Inferior parietal cortex (tissue), 1 donor: ENCODE results near the gene CTNNBL1.
A peak's percentile ranks its signal among the peaks of the same experiment; 100 is the strongest.
"Not testable (repeated sequence)": the region's sequence is repeated elsewhere in the genome, so short reads cannot be mapped to it uniquely, and the experiment has no call there.

Source experiments
- DNase-seq: peaks from one replicate; pipeline ENCODE4 v3.0.0-alpha.2; 2016; ENCODE audit errors: extremely low spot score

Gene CTNNBL1, protein sequence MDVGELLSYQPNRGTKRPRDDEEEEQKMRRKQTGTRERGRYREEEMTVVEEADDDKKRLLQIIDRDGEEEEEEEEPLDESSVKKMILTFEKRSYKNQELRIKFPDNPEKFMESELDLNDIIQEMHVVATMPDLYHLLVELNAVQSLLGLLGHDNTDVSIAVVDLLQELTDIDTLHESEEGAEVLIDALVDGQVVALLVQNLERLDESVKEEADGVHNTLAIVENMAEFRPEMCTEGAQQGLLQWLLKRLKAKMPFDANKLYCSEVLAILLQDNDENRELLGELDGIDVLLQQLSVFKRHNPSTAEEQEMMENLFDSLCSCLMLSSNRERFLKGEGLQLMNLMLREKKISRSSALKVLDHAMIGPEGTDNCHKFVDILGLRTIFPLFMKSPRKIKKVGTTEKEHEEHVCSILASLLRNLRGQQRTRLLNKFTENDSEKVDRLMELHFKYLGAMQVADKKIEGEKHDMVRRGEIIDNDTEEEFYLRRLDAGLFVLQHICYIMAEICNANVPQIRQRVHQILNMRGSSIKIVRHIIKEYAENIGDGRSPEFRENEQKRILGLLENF

DNA sequence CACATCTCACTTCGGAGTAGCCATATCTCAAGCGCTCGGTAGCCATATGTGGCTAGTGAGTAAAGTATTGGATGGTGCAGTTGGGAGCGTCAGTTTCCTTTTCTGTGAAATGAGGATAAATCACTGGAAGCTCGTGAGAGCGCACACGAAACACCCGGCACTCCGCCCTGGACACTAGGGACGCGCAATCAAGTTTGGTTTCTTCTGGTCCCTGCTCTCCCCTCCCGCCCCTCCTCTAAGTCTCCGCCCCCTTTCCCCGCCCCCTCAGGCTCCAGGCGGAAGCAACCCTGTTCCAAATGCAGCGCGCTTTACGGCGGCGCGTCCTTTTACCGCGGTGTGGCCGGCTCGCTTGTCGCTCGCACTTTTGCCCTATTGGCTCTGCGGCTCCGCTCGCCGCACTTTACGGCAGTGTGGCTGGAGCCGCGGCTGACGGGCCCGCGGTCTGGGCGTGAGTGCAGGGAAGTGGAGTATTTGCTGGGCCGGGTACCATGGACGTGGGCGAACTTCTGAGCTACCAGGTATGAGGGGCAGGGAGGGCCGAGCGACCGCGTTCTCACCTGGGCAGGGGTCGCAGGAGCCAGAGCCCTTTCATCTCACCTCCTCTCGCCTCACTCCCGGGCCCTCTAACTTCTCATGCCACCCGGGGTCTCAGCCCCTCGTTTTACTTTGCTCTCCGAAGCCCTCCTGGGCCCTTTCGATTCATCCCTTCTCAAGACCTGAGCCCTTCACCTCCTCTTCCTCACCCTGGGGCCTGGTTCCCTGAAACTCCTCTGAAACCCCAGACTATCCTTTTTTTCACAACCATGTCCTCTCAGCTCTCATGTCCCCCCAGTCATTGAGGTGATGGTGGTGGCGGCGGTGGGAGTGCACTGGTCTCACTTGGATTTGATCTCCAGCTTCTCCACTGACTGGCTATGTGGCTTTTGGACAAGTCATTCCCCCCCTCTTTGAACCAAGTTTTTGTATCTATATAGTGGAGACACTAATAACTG, at the start of gene CTNNBL1:
Gene CTNNBL1 (plus strand): TSS at position 396 of the 992 bp plus-strand sequence. CDS start 93 bp downstream, at position 489.
- DNase-seq, result peak; percentile 96

DNA sequence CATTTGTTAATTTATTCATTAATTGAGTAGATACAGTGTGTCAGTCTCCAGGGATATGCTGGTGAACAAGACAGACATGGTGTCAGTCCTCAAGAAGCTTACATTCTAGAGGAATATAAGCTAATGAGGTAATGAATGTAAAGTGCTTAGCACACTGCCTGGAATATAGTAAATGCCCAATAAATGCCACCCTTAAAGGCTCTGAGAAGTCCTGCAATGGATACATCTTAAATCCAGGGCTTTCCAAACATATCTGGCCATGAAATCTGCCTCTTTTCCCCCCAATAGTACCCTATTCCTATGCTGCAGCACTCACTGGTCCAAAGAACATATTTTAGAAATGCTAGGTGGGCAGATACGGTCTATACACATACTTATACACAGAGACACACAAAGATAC, 49.2 kb upstream of the CTNNBL1 start:
- no peak for DNase-seq

DNA sequence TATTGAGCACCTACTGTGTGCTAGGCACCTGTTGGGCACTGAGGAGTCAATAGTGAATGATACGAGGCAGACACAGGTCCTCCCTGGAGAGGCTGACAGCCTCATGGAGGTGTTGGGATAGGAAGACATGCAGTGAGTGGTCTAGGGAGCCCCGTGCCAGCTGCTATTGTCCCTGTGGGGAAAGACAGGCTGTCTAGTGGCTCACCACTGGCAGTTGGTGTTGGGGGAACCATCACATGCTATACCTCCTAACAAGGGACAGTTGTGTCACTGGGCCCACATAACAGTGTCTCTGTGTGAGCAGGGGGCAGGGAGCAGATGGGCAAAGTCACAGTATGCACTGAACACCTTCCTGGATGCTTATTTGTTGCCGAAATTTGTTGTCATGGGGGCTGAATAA, 45.9 kb upstream of the CTNNBL1 start:
- no peak for DNase-seq

DNA sequence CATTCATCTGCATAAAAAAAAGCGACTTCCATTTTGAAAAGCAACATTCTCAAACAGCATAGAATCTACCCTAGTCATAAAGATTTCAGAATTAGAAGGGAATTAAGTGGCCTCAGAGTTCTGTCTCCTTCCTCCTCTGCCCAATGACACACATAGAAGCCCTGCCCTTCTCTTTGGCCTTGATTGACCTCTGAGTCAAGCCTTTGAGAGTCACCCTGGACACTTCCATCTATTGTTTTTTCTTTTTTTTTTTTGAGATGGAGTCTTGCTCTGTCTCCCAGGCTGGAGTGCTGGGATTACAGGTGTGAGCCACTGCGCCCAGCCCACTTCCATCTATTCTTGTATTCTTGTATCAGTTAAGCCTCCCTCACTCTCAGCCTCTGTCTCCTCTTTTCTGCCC, 44.8 kb upstream of the CTNNBL1 start:
- DNase-seq, result no peak

DNA sequence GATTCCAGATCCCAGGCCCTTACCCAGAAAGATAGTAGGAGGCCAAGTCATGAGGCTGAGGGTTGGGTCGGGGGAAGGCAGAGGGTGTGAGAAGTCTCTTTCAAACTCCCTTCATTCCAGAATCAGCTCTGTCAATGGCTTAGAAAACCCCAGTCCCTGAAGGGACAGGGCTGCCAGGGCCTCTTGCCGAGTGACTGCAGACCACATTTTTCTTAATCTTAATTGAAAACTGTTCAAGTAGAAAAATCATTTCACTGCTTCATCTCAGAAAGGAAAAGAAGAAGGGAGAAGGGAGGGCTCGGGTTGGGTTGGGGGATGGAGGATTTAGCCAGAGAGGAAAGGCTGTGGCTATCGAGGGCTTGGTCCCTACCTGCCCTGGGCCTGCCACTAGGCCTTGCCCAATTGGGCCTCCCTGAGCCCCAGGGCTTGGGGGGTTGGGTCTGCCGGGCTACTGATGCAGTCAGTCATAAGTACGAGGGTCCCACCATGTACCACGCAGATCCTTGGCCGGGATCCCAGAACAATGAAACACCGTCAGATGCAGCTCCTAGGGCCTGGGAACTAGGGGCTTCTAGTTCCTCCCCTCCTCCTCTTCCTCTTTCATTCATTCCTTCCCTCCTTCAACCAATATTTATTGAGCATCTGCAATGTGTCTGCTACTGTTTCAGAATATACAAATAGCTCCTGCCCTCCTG, 44.0 kb upstream of the CTNNBL1 start:
- no peak for DNase-seq

DNA sequence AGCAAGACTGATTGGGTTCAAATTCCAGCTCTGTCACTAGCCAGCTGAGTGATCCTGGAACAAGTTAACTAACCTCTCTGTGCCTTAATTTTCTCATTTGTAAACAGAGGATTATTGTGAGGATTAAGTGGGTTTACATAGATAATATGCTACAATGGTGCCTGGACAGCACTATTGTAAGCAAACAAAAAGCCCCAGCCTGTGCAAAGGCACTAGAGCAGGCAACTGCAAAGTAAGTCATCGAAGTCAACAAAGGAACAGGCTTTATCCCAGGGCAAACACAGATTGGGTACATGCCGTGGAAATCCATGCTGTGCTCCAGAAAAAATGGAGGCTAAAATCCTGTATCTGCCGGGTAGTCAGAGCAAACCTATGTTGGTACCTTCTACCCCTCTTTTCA, 43.2 kb upstream of the CTNNBL1 start:
- DNase-seq, result no peak

DNA sequence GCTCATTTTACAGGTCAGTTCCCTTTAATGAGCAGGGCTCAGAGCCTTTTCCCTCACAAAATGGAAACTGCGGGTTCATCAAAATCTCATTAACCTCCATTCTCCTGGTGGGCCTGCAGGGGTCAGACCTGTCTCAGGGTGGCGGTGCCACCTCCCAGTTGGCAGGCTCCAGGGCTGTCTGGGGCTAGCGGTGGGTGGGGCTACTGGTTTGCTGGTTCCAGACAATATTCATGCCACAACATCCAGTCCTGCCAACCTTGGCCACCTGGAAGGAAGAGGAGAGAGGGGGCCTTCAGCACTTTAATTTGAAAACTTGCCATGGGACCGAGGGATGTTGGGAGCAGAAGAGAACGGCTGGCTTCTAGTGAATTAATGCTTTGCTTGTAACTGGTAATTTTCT, 41.9 kb upstream of the CTNNBL1 start:
- no peak for DNase-seq

DNA sequence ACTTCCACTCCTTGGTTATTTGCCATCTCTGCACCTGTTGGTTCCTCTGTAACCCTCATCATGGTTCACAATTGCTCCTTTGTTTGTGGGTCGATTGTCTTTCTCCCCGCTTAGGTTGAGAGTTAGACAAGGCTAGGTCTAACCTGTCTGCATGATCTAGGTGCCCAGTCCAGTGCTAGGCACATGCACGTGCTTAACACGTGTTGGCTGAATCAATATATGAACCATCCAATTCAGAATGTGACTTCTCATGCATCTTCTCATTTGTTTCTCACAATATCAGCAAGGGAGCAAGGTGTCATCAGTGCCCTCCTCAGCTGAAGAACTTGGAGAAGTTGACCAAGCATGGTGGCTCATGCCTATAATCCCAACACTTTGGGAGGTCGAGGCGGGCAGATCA, 36.9 kb upstream of the CTNNBL1 start:
- no peak for DNase-seq

DNA sequence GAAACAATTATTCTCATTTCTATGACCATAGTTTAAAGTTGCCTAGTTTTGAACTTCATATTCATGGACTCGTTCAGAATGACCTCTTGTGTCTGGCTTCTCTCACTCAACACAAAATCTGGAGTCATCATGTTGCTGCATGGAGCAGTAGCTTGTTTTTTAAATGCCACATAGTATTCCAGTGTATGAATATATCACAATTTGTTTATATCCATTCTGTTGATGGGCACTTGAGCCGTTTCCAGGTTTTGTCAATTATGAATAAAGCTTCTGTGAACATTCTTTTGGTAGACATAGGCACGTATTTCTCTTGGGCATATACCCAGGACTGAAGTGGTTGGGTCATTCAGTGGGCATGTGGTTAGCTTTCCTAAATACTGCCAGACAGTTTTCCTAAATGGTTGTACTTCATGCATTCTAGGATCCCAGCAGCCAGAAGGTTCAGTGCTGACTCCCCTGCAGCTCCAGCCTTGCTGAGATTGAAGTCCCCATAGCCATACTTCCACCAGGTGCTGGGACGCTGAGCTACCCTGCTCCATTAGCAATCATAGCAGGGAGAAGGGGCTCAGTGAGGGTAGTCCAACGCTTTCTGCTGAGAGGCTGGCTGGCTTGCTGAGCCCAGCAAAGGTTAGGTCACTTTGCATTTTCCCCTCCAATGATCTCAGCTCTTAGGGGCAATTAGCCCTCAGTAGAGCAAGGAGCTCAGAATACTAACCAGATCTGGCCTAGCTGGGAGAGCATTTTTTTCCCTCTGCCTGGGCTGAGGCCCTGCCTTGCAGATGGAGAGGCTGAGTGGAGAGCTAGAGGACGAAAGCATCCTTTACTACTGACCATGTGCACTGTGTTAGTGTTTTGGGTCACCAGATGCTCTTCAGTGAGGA, 35.7 kb upstream of the CTNNBL1 start:
- no peak for DNase-seq

DNA sequence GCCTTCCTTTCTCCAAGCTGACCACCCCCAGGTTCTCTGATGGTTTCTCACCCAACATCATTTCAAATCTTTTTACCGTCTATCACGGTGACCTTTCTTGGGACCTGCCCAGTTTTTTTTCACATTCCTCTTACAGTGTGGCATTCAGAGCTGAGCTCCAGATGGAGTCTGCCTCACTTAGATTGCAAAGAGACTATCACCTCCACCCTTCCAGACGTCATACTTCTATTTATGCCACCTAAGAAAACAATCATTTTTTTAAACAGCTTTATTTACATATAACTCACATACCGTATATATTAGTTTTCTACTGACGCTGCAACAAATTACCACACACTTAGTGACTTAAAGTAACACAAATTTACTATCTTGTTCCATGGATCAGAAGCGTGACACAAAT, 32.3 kb upstream of the CTNNBL1 start:
- no peak for DNase-seq

DNA sequence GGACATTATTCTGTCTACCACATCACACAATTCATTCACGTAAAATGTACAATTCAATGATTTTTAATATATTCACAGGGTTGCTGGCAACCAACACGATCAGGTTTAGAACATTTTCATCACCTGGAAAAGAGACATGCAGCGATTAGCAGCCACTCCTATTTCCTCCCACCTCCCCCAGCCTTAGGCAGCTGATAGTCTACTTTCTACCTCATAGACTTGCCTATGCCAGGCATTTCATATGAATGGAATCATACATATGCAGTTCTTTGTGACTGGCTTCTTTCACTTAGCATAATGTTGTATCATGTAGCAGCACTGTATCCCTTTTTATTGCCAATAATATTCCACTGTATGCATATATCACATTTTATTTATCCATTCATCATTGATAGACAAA, 31.5 kb upstream of the CTNNBL1 start:
- DNase-seq, result no peak

DNA sequence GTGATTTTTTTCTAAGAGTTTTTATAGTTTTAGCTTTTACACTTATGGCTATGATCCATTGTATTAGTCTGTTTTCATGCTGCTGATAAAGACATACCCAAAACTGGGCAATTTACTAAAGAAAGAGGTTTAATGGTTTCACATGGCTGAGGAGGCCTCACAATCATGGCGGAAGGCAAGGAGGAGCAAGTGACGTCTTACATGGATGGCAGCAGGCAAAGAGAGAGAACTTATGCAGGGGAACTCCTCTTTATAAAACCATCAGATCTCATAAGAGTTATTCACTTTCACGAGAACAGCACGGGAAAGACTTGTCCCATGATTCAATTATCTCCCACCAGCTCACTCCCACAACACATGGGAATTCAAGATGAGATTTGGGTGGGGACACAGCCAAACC, 29.2 kb upstream of the CTNNBL1 start:
- DNase-seq, result not testable (repeated sequence)

DNA sequence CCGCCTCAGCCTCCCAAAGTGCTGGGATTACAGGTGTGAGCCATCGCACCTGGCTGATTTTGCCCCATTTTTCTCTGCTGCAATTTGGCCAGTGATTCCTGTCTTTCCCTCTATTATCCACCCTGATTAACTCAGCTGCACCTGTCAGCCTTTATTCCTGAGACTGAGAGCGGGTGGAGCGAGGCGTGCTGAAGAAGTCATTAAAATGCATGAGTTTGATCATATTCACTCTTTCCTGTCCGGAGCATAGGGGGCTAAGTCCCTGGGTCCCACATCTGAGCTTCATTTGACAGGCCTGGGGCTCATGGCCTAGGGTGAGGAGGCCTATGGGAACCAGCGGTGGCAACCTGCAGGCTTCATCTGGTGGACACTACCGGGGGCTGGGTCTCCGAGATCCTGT, 25.7 kb upstream of the CTNNBL1 start:
- no peak for DNase-seq

DNA sequence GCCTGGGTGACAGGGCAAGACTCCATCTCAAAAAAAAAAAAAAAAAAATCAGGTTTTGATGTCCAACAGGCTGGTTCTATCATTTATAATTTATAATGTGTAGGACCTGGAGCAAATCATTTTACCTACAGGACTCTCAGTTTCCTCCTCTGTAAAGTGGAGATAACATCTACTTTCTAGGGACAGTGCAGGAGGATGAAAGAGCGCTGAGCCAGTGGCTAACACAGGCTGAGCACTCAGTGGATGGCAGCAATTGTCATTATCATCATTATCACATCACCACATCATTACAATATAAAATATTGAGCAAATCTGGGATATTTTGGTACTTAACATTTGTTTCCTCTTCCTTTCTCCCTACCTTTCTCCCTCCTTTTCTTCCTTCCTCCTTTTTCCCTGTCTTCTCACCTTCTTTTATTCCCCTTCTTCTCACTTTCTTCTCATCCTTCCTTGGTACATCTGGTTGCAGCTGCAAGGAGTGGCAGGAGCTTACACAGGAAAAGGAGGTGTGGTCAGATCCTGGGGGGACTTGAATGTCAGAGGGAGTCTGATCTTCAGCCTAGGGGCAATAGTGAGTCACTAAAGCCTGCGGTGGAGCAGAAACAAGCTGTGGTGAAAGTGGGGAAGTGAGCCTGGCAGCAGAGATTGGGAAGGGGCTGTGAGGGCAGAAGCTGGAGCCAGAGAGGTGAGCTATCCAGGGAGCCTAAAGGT, 24.6 kb upstream of the CTNNBL1 start:
- DNase-seq, result no peak

DNA sequence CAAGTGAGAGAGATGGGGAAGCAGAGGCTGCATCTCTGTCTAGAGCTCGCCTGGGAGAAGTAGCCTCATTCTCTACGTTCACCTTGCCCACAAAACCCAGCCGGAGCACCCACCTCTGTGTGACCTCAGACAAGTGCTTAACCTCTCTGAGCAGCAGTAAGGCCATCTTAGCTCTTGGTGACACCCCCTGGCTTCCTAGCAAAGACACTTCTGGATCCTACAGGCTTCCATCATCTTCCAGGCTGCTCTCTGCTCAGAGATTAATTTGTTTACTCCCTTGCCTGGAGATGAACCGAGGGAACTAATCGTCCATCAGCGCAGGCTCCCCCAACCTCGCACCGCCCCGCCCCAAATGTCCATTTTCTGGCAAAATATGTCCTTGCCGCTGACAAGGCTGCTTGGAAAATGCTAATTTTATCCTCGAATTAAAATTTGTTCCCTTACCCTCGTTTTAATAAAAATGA, 24.0 kb upstream of the CTNNBL1 start:
- no peak for DNase-seq

DNA sequence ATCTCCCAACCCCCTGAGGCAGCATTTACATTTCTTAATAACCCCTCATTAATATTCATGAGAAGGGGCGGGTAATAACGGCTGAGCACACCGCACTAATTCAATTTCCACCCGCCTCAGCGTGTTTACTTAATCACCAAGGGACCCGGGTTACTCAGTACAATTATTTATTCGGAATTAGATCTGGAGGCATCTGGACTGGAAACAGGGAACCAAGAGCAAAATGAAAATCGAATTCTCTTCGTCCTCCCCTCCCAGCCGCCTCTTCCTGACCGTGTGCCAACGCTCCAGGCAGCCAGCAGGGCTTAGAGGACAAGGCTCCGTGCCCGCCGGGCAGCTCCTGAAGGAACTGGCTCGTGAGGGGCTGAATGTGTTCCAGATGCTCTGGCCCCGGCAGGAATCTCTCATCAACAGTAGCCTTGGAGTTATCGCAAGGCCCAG, 23.5 kb upstream of the CTNNBL1 start:
- peak; percentile 11 for DNase-seq

DNA sequence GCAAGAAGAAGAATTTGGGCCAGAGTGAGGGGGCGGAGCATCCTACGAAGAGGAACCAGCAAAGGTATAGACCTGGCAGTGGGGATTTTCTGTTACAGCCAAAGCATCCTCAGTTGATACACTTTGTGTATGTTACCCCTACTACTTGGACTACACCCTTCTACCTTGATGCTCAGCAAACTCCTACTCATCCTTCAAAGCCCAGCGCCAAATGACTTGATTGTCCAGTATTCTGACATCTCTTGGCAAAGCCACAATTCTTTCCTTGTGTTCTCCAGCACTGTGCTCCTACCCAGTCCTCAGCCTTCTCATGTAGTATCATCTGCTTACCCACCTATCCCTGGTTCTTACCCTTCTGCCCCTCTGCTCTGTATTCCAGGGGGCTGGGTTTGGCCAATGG, 21.7 kb upstream of the CTNNBL1 start:
- DNase-seq, result no peak

DNA sequence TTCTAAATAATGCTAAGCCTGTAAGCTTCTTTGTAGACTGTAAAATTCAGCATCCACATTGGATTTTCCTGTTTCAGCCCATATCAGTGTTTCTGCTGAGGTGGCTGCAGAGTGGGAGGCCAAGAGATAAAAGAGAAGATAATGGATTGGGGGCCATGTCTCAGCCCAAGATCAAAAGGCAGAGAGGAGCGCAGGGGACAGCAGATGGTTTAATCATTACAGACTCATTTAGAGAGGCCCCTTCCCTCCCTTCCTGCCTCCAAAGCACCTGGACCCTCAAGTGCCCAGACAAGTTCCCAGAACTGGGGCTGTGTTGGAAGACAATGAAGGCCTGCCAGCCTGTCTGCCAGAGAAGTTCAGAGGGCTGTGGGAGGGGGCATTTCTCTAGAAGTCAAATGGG, 20.4 kb upstream of the CTNNBL1 start:
- DNase-seq, result no peak

DNA sequence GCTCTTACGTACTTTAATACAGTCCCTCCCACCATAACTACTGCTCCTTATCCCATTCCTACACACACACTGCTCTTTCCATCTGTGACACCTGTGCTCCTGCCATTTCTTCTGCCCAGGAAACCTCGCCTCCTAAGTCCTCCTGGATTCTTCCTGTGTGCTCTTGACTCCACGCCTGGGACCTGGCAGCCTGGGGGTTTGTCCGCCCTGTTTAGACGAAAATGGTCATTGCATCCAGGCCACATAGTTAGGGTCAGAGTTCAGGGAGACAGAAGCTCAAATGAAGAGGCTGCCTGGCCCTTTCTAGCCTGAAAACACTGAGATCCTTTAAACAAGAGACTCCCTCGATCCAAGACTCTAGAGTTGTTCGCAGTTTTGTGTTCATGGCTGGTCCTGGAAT, 17.4 kb upstream of the CTNNBL1 start:
- DNase-seq, result no peak
